Neural progenitor cell (in vitro differentiated cells): ENCODE measurements around the gene MACROD2. TPM values are rescaled to one million over a fixed set of nuclear protein-coding genes. Genes with fewer than 3 reads are reported as not detected.

Source experiments
- DNase-seq: peaks from one replicate; pipeline ENCODE4 v3.0.0-alpha.2; 2016; ENCODE audit warnings: low spot score
- H2AFZ ChIP-seq: fragments of 200-600 bp; sonication (generic); replicated peaks from 2 replicates; pipeline ENCODE4 v1.6.1; 2016; ENCODE audit warnings: antibody characterized with exemption
- H3F3A ChIP-seq: fragments of 200-600 bp; sonication (generic); 2 replicates; pipeline ENCODE4 v1.6.1; 2016; ENCODE audit warnings: antibody characterized with exemption, low read depth
- H3K27ac ChIP-seq: fragments of 200-600 bp; sonication (generic); 2 replicates; pipeline ENCODE4 v1.5.1; 2016; ENCODE audit warnings: mild to moderate bottlenecking
- H3K27me3 ChIP-seq: fragments of 200-600 bp; sonication (generic); 2 replicates; pipeline ENCODE4 v1.6.1; 2016; ENCODE audit warnings: mild to moderate bottlenecking, moderate library complexity
- H3K36me3 ChIP-seq: fragments of 200-600 bp; sonication (generic); 2 replicates; pipeline ENCODE4 v1.5.1; 2016
- H3K4me1 ChIP-seq: fragments of 200-600 bp; sonication (generic); 2 replicates; pipeline ENCODE4 v1.6.1; 2016; ENCODE audit warnings: mixed run types
- H3K4me2 ChIP-seq: fragments of 200-600 bp; sonication (generic); 2 replicates; pipeline ENCODE4 v1.6.1; 2016
- H3K4me3 ChIP-seq: fragments of 200-600 bp; sonication (generic); 2 replicates; pipeline ENCODE4 v1.5.1; 2016
- H3K79me2 ChIP-seq: fragments of 200-600 bp; sonication (generic); 2 replicates; pipeline ENCODE4 v1.6.1; 2016; ENCODE audit warnings: low read depth
- H3K9ac ChIP-seq: fragments of 200-600 bp; sonication (generic); 2 replicates; pipeline ENCODE4 v1.6.1; 2016
- H3K9me3 ChIP-seq: fragments of 200-600 bp; sonication (generic); 2 replicates; pipeline ENCODE4 v1.5.1; 2016; ENCODE audit warnings: low read depth
- H4K20me1 ChIP-seq: fragments of 200-600 bp; sonication (generic); 2 replicates; pipeline ENCODE4 v1.6.1; 2016; ENCODE audit warnings: low read depth
- H3K27ac Mint-ChIP-seq: 3 replicates; pipeline ENCODE4 v1.8.0; 2021; ENCODE audit warnings: mixed read lengths
- H3K27me3 Mint-ChIP-seq: 2 replicates; pipeline ENCODE4 v1.8.0; 2022; ENCODE audit warnings: low read depth, mild to moderate bottlenecking, inconsistent platforms, moderate library complexity, mixed read lengths; ENCODE audit not compliant: insufficient read depth
- H3K36me3 Mint-ChIP-seq: 3 replicates; pipeline ENCODE4 v1.8.0; 2021; ENCODE audit warnings: mixed read lengths
- H3K4me1 Mint-ChIP-seq: 3 replicates; pipeline ENCODE4 v1.8.0; 2021; ENCODE audit warnings: mixed read lengths
- H3K4me3 Mint-ChIP-seq: 3 replicates; pipeline ENCODE4 v1.8.0; 2021; ENCODE audit warnings: mild to moderate bottlenecking, moderate library complexity, mixed read lengths
- H3K9me3 Mint-ChIP-seq: 3 replicates; pipeline ENCODE4 v1.8.0; 2020; ENCODE audit warnings: mixed read lengths
- EZH2 ChIP-seq: fragments of 200-600 bp; sonication (generic); IDR thresholded peaks from 2 replicates; pipeline ENCODE4 v1.6.1; 2017; ENCODE audit warnings: antibody characterized with exemption, mild to moderate bottlenecking, moderate library complexity
- EZH2phosphoT487 ChIP-seq: fragments of 200-600 bp; sonication (generic); IDR thresholded peaks from 2 replicates; pipeline ENCODE4 v1.6.1; 2017; ENCODE audit warnings: antibody characterized with exemption
- total RNA-seq: library from RNA; depleted of rRNA; stranded (reverse); fragments of >200 nt; gene quantifications from 2 replicates; pipeline ENCODE4 v1.2.3, GENCODE V29; 2015; ENCODE audit warnings: low replicate concordance
- TF ChIP-seq, protein P1 (sequence below): fragments of 200-600 bp; sonication (generic); IDR thresholded peaks from 2 replicates; pipeline ENCODE4 v1.5.1; 2017; ENCODE audit warnings: antibody characterized with exemption, mild to moderate bottlenecking

Gene MACROD2
- total RNA-seq, 1 donor from 2014 or later: 11.9 TPM

DNA sequence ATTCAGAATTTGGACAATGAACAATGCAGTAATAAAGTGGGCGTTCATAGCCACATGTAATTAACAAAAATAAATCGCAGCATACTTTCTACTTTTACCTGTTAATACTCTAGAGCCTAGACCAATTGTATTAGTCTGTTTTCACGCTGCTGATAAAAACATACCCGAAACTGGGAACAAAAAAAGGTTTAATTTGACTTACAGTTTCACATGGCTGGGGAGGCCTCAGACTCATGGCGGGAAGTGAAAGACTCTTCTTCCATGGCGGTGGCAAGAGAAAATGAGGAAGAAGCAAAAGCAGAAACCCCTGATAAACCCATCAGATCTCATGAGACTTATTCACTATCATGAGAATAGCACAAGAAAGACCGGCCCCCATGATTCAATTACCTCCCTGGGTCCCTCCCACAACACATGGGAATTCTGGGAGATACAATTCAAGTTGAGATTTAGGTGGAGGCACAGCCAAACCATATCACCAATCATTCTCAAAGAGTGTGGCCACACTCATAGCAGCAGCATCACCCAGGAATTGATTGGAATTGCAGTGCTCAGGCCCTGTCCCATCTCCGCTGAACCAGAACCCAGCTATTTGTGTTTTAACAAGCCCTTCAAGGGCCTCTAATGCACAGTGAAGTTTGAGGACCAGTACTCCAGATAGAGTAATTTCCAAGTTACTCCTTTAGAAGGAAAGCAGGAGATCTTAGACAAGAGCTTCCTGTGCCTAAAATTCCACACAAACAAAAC lies 1927.9 kb downstream of the MACROD2 start:
- H4K20me1 ChIP-seq: no peaks in the 10 kb centered on the region
- TF ChIP-seq EZH2: no peak
- no peak for TF ChIP-seq EZH2phosphoT487
- no peaks in the 10 kb centered on the region for H3K9me3 ChIP-seq
- peaks cover 10% of the 10 kb centered on the region for H3K9me3 Mint-ChIP-seq
- H3K27me3 Mint-ChIP-seq: peaks cover 4% of the 10 kb centered on the region
- H3K79me2 ChIP-seq: no peaks in the 10 kb centered on the region
- no peak overlapping the region for H3K27ac Mint-ChIP-seq
- no peaks in the 10 kb centered on the region for H3K4me1 ChIP-seq
- H3K36me3 Mint-ChIP-seq: peaks cover 2% of the 10 kb centered on the region
- no peak overlapping the region for H2AFZ ChIP-seq
- H3K27me3 ChIP-seq: no peaks in the 10 kb centered on the region
- H3K4me2 ChIP-seq: no peak overlapping the region
- H3K27ac ChIP-seq: no peak overlapping the region
- DNase-seq: no peak
- H3F3A ChIP-seq: no peaks in the 10 kb centered on the region
- no peak overlapping the region for H3K4me3 ChIP-seq
- H3K4me3 Mint-ChIP-seq: no peak overlapping the region
- H3K4me1 Mint-ChIP-seq: peaks cover 8% of the 10 kb centered on the region
- H3K9ac ChIP-seq: no peak overlapping the region
- H3K36me3 ChIP-seq: no peaks in the 10 kb centered on the region

DNA sequence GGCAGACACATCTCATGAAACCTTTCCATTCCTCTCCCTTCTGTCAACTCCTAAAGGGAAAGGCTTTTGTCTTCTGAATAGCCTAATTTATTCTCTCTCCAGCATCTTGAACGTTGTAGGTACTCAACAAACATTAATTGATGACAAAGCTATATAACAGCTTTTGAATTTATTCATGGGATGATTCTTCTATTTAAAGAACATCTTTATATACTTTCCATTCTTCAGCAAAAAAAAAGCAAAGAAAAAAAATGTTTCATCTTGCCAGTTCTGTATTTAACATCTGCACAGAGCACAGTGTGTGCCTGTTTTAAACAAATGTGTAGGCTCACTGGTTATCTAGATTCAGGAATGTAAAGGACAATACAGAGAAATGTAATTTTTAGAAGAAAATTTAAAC lies 1929.2 kb downstream of the MACROD2 start:
- peaks cover 10% of the 10 kb centered on the region for H3K9me3 Mint-ChIP-seq
- no peaks in the 10 kb centered on the region for H3K27me3 ChIP-seq
- H3K4me1 Mint-ChIP-seq: peaks cover 8% of the 10 kb centered on the region
- no peak overlapping the region for H3K4me2 ChIP-seq
- no peaks in the 10 kb centered on the region for H3K9me3 ChIP-seq
- H2AFZ ChIP-seq: no peak overlapping the region
- H3K4me1 ChIP-seq: no peaks in the 10 kb centered on the region
- H3K27me3 Mint-ChIP-seq: peaks cover 4% of the 10 kb centered on the region
- H4K20me1 ChIP-seq: no peaks in the 10 kb centered on the region
- no peak for DNase-seq
- H3K36me3 Mint-ChIP-seq: peaks cover 2% of the 10 kb centered on the region
- no peak overlapping the region for H3K4me3 ChIP-seq
- H3K36me3 ChIP-seq: no peaks in the 10 kb centered on the region
- no peak overlapping the region for H3K27ac Mint-ChIP-seq
- H3K27ac ChIP-seq: no peak overlapping the region
- no peaks in the 10 kb centered on the region for H3F3A ChIP-seq
- TF ChIP-seq, protein P1, sequence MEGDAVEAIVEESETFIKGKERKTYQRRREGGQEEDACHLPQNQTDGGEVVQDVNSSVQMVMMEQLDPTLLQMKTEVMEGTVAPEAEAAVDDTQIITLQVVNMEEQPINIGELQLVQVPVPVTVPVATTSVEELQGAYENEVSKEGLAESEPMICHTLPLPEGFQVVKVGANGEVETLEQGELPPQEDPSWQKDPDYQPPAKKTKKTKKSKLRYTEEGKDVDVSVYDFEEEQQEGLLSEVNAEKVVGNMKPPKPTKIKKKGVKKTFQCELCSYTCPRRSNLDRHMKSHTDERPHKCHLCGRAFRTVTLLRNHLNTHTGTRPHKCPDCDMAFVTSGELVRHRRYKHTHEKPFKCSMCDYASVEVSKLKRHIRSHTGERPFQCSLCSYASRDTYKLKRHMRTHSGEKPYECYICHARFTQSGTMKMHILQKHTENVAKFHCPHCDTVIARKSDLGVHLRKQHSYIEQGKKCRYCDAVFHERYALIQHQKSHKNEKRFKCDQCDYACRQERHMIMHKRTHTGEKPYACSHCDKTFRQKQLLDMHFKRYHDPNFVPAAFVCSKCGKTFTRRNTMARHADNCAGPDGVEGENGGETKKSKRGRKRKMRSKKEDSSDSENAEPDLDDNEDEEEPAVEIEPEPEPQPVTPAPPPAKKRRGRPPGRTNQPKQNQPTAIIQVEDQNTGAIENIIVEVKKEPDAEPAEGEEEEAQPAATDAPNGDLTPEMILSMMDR: no peak
- no peak for TF ChIP-seq EZH2phosphoT487
- TF ChIP-seq EZH2: no peak
- no peak overlapping the region for H3K9ac ChIP-seq
- H3K4me3 Mint-ChIP-seq: no peak overlapping the region
- no peaks in the 10 kb centered on the region for H3K79me2 ChIP-seq

DNA sequence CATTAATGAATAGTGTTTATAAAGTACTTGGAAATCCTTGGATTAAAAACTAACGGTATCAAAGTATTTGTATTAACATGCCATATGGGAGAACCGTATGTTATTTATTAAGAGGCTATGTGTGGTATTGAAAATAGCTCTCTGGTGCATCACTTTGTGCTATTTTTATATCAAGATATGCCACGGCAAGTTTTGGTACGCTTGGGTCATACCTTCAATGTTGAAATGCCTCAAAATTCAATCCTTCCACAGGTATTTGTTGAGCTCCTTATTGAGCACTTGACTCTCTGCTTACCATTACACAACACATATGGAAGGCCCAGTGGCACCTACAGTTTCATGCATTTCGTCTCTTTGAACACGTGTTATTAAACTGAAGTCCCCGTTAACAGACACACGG lies 1930.1 kb downstream of the MACROD2 start:
- no peak for TF ChIP-seq EZH2
- TF ChIP-seq, protein P1: no peak
- Histone ChIP-seq H3K4me3 (no peak overlapping the region), H4K20me1 (no peaks in the 10 kb centered on the region), H2AFZ (no peak overlapping the region), H3K79me2 (no peaks in the 10 kb centered on the region), H3K27ac (no peak overlapping the region), H3K9me3 (no peaks in the 10 kb centered on the region), H3K4me2 (no peak overlapping the region), H3F3A (no peaks in the 10 kb centered on the region), H3K27me3 (no peaks in the 10 kb centered on the region), H3K36me3 (no peaks in the 10 kb centered on the region), H3K9ac (no peak overlapping the region), H3K4me1 (no peaks in the 10 kb centered on the region)
- H3K36me3 Mint-ChIP-seq: peaks cover 2% of the 10 kb centered on the region
- peaks cover 13% of the 10 kb centered on the region for H3K4me1 Mint-ChIP-seq
- no peak overlapping the region for H3K4me3 Mint-ChIP-seq
- peaks cover 4% of the 10 kb centered on the region for H3K27me3 Mint-ChIP-seq
- H3K27ac Mint-ChIP-seq: no peak overlapping the region
- DNase-seq: no peak
- H3K9me3 Mint-ChIP-seq: peaks cover 10% of the 10 kb centered on the region

DNA sequence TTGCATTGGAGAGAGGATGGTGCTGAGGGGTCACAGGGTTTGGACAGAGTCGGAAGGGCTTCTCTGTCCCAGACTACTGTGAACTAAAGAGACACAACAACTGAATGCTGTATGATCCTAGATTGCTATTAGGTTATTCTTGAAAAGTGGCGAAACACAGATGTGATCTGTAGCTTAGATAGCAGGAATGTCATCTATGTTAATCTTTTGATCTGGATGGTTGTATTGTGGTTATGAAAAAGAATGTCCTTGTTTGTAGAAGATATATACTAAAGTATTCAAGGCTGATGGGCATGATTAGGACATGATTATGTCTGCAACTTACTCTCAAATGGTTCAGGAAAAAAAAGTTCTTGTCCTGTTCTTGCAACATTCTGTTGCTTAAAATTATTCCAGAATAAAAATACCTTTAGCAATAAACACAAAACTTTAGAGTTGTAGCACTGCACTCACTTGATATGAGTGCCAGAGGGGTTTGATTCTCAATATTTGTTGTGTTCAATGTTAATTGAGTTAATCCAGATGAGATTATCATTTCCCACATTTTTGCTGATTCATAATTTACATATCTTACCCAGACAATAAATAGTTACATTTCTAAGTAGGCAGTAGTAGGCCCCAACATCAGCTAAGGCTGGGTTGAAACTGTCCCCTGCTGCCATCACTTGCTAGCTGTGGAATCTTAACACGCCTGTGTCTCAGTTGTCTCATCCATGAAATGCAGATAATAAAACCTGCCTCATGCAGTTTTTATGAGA lies 1932.8 kb downstream of the MACROD2 start:
- no peak for DNase-seq
- H4K20me1 ChIP-seq: no peaks in the 10 kb centered on the region
- peaks cover 4% of the 10 kb centered on the region for H3K36me3 Mint-ChIP-seq
- H3K27ac Mint-ChIP-seq: peak overlapping the region; percentile 16
- no peak overlapping the region for H2AFZ ChIP-seq
- no peak overlapping the region for H3K9ac ChIP-seq
- H3K36me3 ChIP-seq: no peaks in the 10 kb centered on the region
- H3K4me1 ChIP-seq: no peaks in the 10 kb centered on the region
- no peak overlapping the region for H3K4me2 ChIP-seq
- H3K27me3 ChIP-seq: no peaks in the 10 kb centered on the region
- H3K27me3 Mint-ChIP-seq: peaks cover 2% of the 10 kb centered on the region
- peaks cover 13% of the 10 kb centered on the region for H3K9me3 Mint-ChIP-seq
- no peak overlapping the region for H3K27ac ChIP-seq
- H3K9me3 ChIP-seq: no peaks in the 10 kb centered on the region
- peaks cover 21% of the 10 kb centered on the region for H3K4me1 Mint-ChIP-seq
- TF ChIP-seq EZH2: no peak
- TF ChIP-seq, protein P1: no peak
- TF ChIP-seq EZH2phosphoT487: no peak
- no peaks in the 10 kb centered on the region for H3K79me2 ChIP-seq
- no peak overlapping the region for H3K4me3 ChIP-seq
- H3F3A ChIP-seq: no peaks in the 10 kb centered on the region
- no peak overlapping the region for H3K4me3 Mint-ChIP-seq
